K562 (cell line): Measurements from ENCODE around the gene ST3GAL3. TPM values are rescaled to one million over a fixed set of nuclear protein-coding genes. Genes with fewer than 3 reads are reported as not detected.

Experiments
- CHD4 ChIP-seq: fragments of 200-600 bp; sonication (generic); IDR thresholded peaks from 3 replicates; pipeline ENCODE4 v1.6.1; 2012; ENCODE audit warnings: low read depth, mild to moderate bottlenecking, mixed read lengths, low read length, inconsistent platforms; ENCODE audit not compliant: insufficient read depth, insufficient replicate concordance, poor library complexity, severe bottlenecking
- CREB1 ChIP-seq, 2 experiments: sonication (generic) in 1 of 2; formaldehyde crosslinking in 1 of 2; IDR thresholded peaks; 2 replicates each; pipeline versions ENCODE4 v1.6.1 to v1.8.0; 2012 to 2022; ENCODE audit warnings: inconsistent platforms in 1 of 2, mild to moderate bottlenecking in 1 of 2, missing genetic modification reagents in 1 of 2, moderate library complexity in 1 of 2
- DACH1 ChIP-seq: fragments of 450-650 bp; IDR thresholded peaks from 2 replicates; pipeline ENCODE4 v1.6.1; 2018; ENCODE audit not compliant: partially characterized antibody
- DIDO1 ChIP-seq: fragments of 450-650 bp; IDR thresholded peaks from 2 replicates; pipeline ENCODE4 v1.6.1; 2016; ENCODE audit warnings: low read depth, missing biosample characterization, missing genetic modification characterization
- LCOR ChIP-seq: sonication (generic); formaldehyde crosslinking; IDR thresholded peaks from 2 replicates; pipeline ENCODE4 v1.8.0; 2022; ENCODE audit warnings: mild to moderate bottlenecking, missing genetic modification reagents
- RB1 ChIP-seq: fragments of 450-650 bp; IDR thresholded peaks from 2 replicates; pipeline ENCODE4 v1.6.1; 2017; ENCODE audit warnings: low read depth, mild to moderate bottlenecking
- TCFL5 ChIP-seq: fragments of 250-450 bp; sonication (Bioruptor Pico); conservative IDR thresholded peaks from 2 replicates; pipeline ENCODE4 v1.6.1; 2021; ENCODE audit warnings: mild to moderate bottlenecking, moderate library complexity, matching md5 sums
- ZNF436 ChIP-seq: fragments of 250-450, 450-650 bp; sonication (Bioruptor Pico); formaldehyde crosslinking; IDR thresholded peaks from 2 replicates; pipeline ENCODE4 v1.7.0; 2020; ENCODE audit warnings: mild to moderate bottlenecking
- polyA plus RNA-seq, 8 experiments: library from polyadenylated mRNA; depleted of rRNA in 4 of 8; stranded (reverse) in 5 of 8; unstranded in 3 of 8; fragments of >200 nt; fragmentation: Nextera tagmentation in 2 of 8; fragmentation: Illumina TruSeq in 1 of 8; extraction: Ambion mirVana in 2 of 8; extraction: Trizol in 1 of 8; gene quantifications; 2 replicates each; pipeline versions ENCODE4 v1.2.1 to v1.2.3, GENCODE V29; 2011 to 2014; ENCODE audit warnings: inconsistent platforms in 1 of 8, missing spikeins in 1 of 8
- total RNA-seq, 7 experiments: library from RNA; depleted of rRNA in 6 of 7; stranded (reverse); fragments of >200 nt in 6 of 7; fragmentation: Illumina TruSeq in 2 of 7; extraction: Trizol in 2 of 7; gene quantifications; 2 replicates each; pipeline versions ENCODE4 v1.2.1 to v1.2.3, GENCODE V29; 2011 to 2021; ENCODE audit warnings: low replicate concordance in 1 of 7
- TF ChIP-seq, protein P1 (sequence below): sonication (generic); formaldehyde crosslinking; IDR thresholded peaks from 2 replicates; pipeline ENCODE4 v1.8.0; 2022; ENCODE audit warnings: missing genetic modification reagents, mild to moderate bottlenecking, moderate library complexity, borderline replicate concordance

Gene ST3GAL3
- total and polyA plus RNA-seq, 9 of the 15 experiments (the other 6 are each of a cell fraction or from before 2014, with no cell fraction given): 1.2 to 18.9 (median 11.0) TPM

GRCh38 chr1:43934986-43935324 lies 227.6 kb downstream of the ST3GAL3 start (continued):
- TF ChIP-seq RB1 (peak; percentile 61; the same call in 1 of the 2 replicates), LCOR (CRISPR knock-in tag) (0 out of 2 replicates have a peak, but pooled peaks have one; percentile 27), DACH1 (peak; percentile 21), ZNF436 (no peak), CREB1 (IDR thresholded peaks at IDR 0.05) (no peak), CREB1 (CRISPR knock-in tag; IDR thresholded peaks at IDR 0.05) (peak; percentile 38; the same call in 1 of the 2 replicates), CHD4 (no peak), TCFL5 (CRISPR knock-in tag) (no peak), DIDO1 (tag) (no peak)
- TF ChIP-seq, protein P1, sequence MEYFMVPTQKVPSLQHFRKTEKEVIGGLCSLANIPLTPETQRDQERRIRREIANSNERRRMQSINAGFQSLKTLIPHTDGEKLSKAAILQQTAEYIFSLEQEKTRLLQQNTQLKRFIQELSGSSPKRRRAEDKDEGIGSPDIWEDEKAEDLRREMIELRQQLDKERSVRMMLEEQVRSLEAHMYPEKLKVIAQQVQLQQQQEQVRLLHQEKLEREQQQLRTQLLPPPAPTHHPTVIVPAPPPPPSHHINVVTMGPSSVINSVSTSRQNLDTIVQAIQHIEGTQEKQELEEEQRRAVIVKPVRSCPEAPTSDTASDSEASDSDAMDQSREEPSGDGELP (CRISPR knock-in tag): 0 out of 2 replicates have a peak, but pooled peaks have one; percentile 25
